ENCODE measurements around the gene CAPN8.

Gene CAPN8

GRCh38 chr1:223703668-223704013 lies 38.1 kb upstream of the CAPN8 start:
- Histone ChIP-seq H3K9me3 (ENCODE audit: insufficient read depth, low read length, severe bottlenecking) (no peaks in the 10 kb centered on the region), H3K79me2 (ENCODE audit: insufficient read depth, low read length) (no peaks in the 10 kb centered on the region), H2AFZ (ENCODE audit: low read depth, low read length) (no peak overlapping the region), H4K20me1 (ENCODE audit: insufficient read depth, low read length) (no peaks in the 10 kb centered on the region), H3K4me3 (ENCODE audit: low read depth in 1 of 2, low read length in 2 of 2) (no peak overlapping the region), H3K27me3 (ENCODE audit: insufficient read depth, low read length, poor library complexity) (peaks cover 9% of the 10 kb centered on the region), H3K36me3 (ENCODE audit: insufficient read depth, low read length) (no peaks in the 10 kb centered on the region), H3K9ac (ENCODE audit: low read depth, low read length) (no peak overlapping the region), H3K4me1 (ENCODE audit: insufficient read depth, low read length) (no peaks in the 10 kb centered on the region), H3K4me2 (ENCODE audit: insufficient read depth, low read length) (no peak overlapping the region), H3K27ac (ENCODE audit: low read length) (no peak overlapping the region)
- DNase-seq (no peak), ATAC-seq (ENCODE audit: insufficient read depth, low read depth) (no peak)
- TF ChIP-seq EZH2 (IDR thresholded peaks at IDR 0.05; ENCODE audit: borderline replicate concordance, low read depth, low read length, severe bottlenecking): no peak

GRCh38 chr1:223702735-223703667 lies 37.5 kb upstream of the CAPN8 start:
- no peak overlapping the region for H3K9ac ChIP-seq (ENCODE audit: low read depth, low read length)
- no peak overlapping the region for H3K4me2 ChIP-seq (ENCODE audit: insufficient read depth, low read length)

GRCh38 chr1:223700942-223701637 lies 35.6 kb upstream of the CAPN8 start:
- H3K79me2 ChIP-seq (ENCODE audit: insufficient read depth, low read length): no peaks in the 10 kb centered on the region
- no peaks in the 10 kb centered on the region for H3K9me3 ChIP-seq (ENCODE audit: insufficient read depth, low read length, severe bottlenecking)
- H3K4me1 ChIP-seq (ENCODE audit: insufficient read depth, low read length): peaks cover 4% of the 10 kb centered on the region
- ATAC-seq (ENCODE audit: insufficient read depth, low read depth): no peak
- H3K27me3 ChIP-seq (ENCODE audit: insufficient read depth, low read length, poor library complexity): peaks cover under 1% of the 10 kb centered on the region
- no peaks in the 10 kb centered on the region for H3K36me3 ChIP-seq (ENCODE audit: insufficient read depth, low read length)
- H3K4me3 ChIP-seq (ENCODE audit: low read depth in 1 of 2, low read length in 2 of 2): no peak overlapping the region
- no peak overlapping the region for H3K9ac ChIP-seq (ENCODE audit: low read depth, low read length)
- H2AFZ ChIP-seq (ENCODE audit: low read depth, low read length): no peak overlapping the region
- TF ChIP-seq, protein P1, sequence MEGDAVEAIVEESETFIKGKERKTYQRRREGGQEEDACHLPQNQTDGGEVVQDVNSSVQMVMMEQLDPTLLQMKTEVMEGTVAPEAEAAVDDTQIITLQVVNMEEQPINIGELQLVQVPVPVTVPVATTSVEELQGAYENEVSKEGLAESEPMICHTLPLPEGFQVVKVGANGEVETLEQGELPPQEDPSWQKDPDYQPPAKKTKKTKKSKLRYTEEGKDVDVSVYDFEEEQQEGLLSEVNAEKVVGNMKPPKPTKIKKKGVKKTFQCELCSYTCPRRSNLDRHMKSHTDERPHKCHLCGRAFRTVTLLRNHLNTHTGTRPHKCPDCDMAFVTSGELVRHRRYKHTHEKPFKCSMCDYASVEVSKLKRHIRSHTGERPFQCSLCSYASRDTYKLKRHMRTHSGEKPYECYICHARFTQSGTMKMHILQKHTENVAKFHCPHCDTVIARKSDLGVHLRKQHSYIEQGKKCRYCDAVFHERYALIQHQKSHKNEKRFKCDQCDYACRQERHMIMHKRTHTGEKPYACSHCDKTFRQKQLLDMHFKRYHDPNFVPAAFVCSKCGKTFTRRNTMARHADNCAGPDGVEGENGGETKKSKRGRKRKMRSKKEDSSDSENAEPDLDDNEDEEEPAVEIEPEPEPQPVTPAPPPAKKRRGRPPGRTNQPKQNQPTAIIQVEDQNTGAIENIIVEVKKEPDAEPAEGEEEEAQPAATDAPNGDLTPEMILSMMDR (IDR thresholded peaks at IDR 0.05; ENCODE audit: borderline replicate concordance, extremely low read depth, low read length, poor library complexity, severe bottlenecking): no peak
- no peak for TF ChIP-seq EZH2 (IDR thresholded peaks at IDR 0.05; ENCODE audit: borderline replicate concordance, low read depth, low read length, severe bottlenecking)
- no peak overlapping the region for H3K27ac ChIP-seq (ENCODE audit: low read length)
- no peak overlapping the region for H3K4me2 ChIP-seq (ENCODE audit: insufficient read depth, low read length)
- no peaks in the 10 kb centered on the region for H4K20me1 ChIP-seq (ENCODE audit: insufficient read depth, low read length)
- DNase-seq: no peak

More at GRCh38 chr1:223702735-223703667, 37.5 kb upstream of the CAPN8 start:
- TF ChIP-seq, protein P1 (IDR thresholded peaks at IDR 0.05; ENCODE audit: borderline replicate concordance, extremely low read depth, low read length, poor library complexity, severe bottlenecking): no peak
- TF ChIP-seq EZH2 (IDR thresholded peaks at IDR 0.05; ENCODE audit: borderline replicate concordance, low read depth, low read length, severe bottlenecking): no peak
- peaks cover 4% of the 10 kb centered on the region for H3K4me1 ChIP-seq (ENCODE audit: insufficient read depth, low read length)
- no peak overlapping the region for H3K27ac ChIP-seq (ENCODE audit: low read length)
- H4K20me1 ChIP-seq (ENCODE audit: insufficient read depth, low read length): no peaks in the 10 kb centered on the region
- H3K79me2 ChIP-seq (ENCODE audit: insufficient read depth, low read length): no peaks in the 10 kb centered on the region
- no peaks in the 10 kb centered on the region for H3K9me3 ChIP-seq (ENCODE audit: insufficient read depth, low read length, severe bottlenecking)
- H3K36me3 ChIP-seq (ENCODE audit: insufficient read depth, low read length): no peaks in the 10 kb centered on the region
- peaks cover 8% of the 10 kb centered on the region for H3K27me3 ChIP-seq (ENCODE audit: insufficient read depth, low read length, poor library complexity)
- no peak overlapping the region for H3K4me3 ChIP-seq (ENCODE audit: low read depth in 1 of 2, low read length in 2 of 2)
- ATAC-seq (ENCODE audit: insufficient read depth, low read depth): no peak
- DNase-seq: no peak
- H2AFZ ChIP-seq (ENCODE audit: low read depth, low read length): no peak overlapping the region

GRCh38 chr1:223700388-223700918 lies 35.0 kb upstream of the CAPN8 start:
- no peak for ATAC-seq (ENCODE audit: insufficient read depth, low read depth)
- Histone ChIP-seq H3K27ac (ENCODE audit: low read length) (no peak overlapping the region), H3K4me3 (ENCODE audit: low read depth in 1 of 2, low read length in 2 of 2) (no peak overlapping the region), H3K79me2 (ENCODE audit: insufficient read depth, low read length) (no peaks in the 10 kb centered on the region), H3K27me3 (ENCODE audit: insufficient read depth, low read length, poor library complexity) (no peaks in the 10 kb centered on the region), H3K36me3 (ENCODE audit: insufficient read depth, low read length) (no peaks in the 10 kb centered on the region), H4K20me1 (ENCODE audit: insufficient read depth, low read length) (no peaks in the 10 kb centered on the region), H3K4me2 (ENCODE audit: insufficient read depth, low read length) (no peak overlapping the region), H3K9ac (ENCODE audit: low read depth, low read length) (no peak overlapping the region), H3K9me3 (ENCODE audit: insufficient read depth, low read length, severe bottlenecking) (no peaks in the 10 kb centered on the region), H2AFZ (ENCODE audit: low read depth, low read length) (no peak overlapping the region), H3K4me1 (ENCODE audit: insufficient read depth, low read length) (peaks cover 4% of the 10 kb centered on the region)
- TF ChIP-seq, protein P1 (IDR thresholded peaks at IDR 0.05; ENCODE audit: borderline replicate concordance, extremely low read depth, low read length, poor library complexity, severe bottlenecking): no peak
- TF ChIP-seq EZH2 (IDR thresholded peaks at IDR 0.05; ENCODE audit: borderline replicate concordance, low read depth, low read length, severe bottlenecking): no peak
- no peak for DNase-seq

All from DND-41 (cell line).